Measurements from ENCODE around the gene ADIRF.
A peak's percentile ranks its signal among the peaks of the same experiment; 100 is the strongest.
"Not testable (repeated sequence)": the region's sequence is repeated elsewhere in the genome, so short reads cannot be mapped to it uniquely, and the experiment has no call there.

The ADIRF gene

DNA sequence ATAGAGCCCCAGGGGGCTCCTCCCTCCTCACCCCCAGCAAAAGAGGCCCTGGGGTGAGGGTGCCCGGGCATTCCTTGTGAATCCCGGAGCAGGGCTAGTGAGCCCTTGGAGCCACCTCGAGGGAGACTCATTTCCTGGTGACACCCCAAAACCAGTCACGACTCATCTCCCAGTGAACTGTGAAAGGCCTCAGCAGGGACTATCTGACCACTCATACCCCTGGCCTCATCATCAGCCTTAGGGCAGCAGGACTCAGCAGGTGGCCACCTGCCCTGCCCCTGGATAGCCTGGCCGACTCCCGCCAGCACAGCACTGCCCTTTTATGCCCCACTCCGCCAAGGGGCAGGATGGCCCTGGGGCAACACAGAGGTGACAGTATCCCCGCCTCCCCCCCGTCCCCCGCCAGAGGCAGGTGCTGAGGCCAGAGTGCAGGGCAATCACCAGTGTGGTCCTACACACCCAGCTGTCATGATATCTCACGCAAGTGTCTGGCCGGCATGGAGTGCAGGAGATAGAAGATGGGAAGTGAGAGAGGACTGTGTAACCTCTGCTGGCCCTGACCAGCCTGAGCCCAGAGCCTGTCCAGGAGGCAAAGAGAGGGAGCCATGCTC is 6.7 kb upstream of the ADIRF start:
- DNase-seq, result no peak

GRCh38 chr10:86962136-86962980 is 5.9 kb upstream of the ADIRF start:
- no peak for DNase-seq

GRCh38 chr10:86962981-86963310 is 5.3 kb upstream of the ADIRF start:
- DNase-seq, result no peak

GRCh38 chr10:86963341-86963919 is 4.9 kb upstream of the ADIRF start:
- no peak for DNase-seq

DNA sequence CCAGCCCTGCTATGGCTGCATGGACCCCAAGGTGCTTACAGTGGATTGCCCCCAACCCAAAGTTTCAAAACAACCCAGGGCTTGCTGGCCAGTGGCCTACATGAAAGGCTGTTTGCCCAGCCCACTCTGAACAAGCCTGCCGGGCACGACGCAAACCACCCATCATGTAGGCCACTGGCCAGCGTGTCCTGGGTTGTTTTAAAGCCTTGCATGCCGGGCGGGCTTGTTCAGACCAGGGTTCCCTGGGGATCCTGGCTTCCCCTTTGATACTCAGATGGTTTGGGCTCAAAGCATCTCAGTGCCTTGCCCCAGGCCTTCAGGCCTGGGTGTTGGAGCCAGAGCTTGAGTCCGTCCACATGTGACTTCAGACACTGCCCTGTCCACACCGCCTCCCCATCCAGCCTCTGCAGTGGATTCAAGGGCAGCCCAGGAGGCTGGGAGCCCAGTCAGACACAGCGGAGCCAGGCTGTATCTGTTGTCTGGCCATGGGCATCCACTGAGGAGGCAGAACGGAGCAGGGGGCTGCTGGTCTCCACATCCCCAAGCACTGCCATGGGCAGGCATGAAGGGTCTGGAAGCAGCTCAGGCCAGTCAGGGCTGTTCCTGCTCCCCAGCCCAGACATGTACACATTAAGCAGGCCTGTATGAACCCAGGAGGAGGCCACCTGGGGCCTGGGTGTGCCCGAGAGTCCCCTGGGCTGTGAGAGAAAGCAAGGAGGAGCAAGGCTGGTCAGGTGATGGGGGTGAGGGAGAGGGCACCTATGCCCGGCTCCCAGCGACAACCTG is 4.0 kb upstream of the ADIRF start:
- no peak for DNase-seq

- no peak for DNase-seq
Measured at GRCh38 chr10:86964847-86965190, 3.5 kb upstream of the ADIRF start.

DNA sequence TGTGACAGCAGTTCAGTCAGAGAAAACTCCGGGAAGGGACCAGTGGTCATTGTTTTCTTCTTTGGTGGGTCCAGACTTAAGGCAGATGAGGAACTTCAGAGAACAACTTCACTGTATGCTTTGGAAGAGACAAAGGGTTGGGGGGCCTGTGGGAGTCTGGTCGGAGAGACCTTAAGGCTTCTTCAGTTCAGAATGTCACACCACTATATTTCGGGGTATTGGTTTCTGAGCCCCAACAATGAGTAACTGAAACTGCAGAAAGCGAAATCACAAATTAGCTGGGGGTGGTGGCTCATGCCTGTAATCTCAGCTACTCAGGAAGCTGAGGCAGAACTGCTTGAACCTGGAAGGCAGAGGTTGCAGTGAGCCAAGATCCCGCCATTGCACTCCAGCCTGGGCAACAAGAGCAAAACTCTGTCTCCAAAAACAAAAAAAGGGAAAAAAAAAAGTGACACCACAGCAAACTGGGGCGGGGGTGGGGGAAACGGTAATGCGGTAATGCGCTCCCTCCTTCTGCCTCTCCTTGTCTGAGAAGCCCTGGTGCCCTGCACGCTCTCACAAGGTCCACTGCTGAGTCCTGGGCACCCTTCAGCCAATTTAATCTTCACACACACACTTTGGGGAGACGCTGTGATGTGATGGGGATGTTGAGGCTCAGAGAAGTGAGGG is 2.2 kb upstream of the ADIRF start:
- DNase-seq, result no peak

DNA sequence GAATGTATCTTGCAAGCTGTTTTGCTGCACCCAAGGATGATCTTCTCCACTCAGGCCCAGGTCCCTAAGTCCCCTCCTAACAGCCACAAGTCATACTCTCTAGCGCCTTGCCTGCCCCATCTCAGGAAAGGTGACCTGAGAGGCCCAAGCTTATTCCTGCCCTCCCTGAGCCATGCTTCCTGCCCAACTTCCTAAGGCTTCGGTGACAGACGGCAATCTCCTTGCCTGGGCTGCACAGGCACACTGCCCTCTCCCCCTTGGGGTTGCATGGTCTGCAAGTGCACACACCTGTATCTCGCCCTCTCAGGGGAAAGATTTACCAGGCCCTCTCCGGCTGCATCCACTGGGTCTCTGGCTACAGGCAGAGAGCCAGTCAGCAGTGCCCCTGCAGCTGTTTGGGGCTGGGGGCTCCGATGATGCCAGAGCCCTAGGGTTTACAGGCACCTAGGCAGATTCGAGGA is 771 bp upstream of the ADIRF start:
- DNase-seq, result no peak

DNA sequence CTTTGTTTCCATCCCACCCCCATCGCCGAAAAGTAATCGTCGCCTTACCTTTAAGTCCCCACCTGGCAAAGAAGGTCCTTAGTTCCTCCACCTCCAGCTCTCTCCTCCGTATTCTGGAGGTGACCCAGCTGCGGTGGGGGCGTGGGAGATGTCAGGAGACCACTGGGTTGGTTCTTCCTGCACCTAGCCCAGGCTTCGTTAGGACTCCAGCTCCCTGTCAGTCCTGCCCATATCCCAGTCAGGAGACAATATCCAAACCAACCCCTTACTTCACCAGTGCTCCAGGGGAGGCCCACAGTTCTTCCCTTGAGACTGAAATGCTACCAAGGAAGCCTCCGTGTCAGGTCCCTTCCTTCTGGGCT is 693 bp downstream of the ADIRF start:
- no peak for DNase-seq

DNA sequence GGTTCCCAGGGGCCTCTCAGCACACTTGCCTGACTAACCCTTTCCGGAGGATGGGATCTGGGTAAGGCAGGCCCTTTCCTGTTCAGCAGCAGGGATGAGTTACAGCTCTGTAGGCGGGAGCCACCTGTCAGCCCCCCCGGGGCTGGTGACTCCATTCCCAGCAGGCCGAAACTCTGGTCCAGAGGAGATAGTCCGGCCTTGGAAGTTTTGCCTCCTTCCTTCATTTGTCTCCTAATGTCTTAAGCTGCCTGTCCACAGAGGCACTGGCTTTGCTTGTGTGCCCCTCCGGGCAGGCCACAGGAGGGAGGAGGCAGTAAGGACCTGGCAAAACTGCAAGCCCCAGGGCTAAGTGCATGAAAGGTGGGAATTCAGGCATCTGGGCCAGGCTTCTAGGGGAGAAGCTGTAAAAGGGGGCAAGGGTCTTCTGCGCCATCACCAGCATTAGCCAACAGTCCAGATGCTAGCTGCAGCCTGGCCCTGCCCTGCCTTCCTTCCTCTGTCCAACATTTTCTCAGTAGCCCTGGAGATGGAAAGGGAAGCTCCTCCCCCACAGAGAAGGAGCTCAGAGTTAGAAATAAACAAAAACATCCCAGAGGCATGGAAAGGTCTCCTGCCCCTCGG is 1.2 kb downstream of the ADIRF start:
- DNase-seq, result no peak

DNA sequence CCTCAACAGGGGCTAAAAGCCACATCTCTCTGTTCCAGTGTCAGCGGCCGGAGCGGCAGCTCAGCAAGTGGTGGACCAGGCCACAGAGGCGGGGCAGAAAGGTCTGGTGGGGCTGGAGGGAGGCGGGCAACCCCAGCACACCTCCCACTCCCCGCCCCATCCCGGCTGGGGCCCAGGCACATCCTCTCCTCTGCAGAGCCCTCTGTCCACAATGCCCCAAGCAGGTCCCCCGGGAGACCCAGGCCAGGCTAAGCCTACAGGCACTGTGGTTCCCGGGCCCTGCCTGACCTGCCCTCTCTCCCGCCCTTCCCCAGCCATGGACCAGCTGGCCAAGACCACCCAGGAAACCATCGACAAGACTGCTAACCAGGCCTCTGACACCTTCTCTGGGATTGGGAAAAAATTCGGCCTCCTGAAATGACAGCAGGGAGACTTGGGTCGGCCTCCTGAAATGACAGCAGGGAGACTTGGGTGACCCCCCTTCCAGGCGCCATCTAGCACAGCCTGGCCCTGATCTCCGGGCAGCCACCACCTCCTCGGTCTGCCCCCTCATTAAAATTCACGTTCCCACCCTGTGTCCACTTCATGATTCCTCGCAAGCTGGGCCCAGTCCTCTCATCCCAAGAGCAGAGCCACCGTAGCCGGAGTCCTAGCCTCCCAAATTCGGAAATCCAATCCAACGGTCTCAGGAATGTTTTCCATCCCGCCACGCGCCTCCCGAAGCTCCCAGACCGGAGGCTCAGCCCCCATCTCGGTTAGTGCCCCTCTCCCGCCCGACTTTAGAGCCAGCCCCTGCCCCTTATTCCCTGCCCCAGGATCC is 2.1 kb downstream of the ADIRF start:
- no peak for DNase-seq

GRCh38 chr10:86970982-86971231 is 2.6 kb downstream of the ADIRF start:
- no peak for DNase-seq

DNA sequence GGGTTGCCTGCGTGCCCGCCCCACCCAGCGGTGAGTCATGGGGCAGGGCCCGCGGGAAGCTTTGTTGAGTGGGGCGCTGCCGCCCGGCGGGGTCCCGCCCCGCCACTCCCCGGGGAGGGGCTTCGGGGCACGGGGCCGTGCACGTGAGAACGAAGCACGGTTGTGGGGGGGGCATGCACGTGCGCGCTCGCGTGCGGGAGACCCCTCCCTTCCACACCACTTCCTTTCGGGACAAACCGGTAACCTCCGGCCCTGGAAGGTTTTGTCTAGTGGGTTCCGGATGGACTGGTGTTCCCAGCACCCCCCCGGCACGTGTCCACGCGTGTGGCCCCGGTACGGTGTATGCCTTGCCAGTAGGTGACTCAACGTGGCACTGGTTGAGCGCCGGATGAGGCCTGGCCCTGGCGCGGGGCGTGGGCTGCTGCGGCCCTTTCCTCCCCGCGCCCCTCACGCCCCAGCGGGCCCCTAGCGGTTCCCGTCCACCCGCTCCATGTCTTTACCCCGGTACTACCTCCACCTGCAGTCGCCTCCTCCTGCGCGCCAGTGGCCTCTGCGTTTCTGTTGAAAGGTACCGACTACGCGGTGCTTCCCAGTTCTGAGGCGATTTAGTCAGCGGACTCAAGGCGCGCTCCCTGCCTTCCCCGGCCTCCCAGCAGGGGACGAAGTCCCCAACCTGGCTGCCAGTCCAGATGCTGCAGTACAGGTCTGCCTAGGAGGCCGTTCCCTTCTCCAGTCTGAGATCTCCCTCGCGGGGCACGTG is 3.1 kb downstream of the ADIRF start:
- DNase-seq, result peak; percentile 23

DNA sequence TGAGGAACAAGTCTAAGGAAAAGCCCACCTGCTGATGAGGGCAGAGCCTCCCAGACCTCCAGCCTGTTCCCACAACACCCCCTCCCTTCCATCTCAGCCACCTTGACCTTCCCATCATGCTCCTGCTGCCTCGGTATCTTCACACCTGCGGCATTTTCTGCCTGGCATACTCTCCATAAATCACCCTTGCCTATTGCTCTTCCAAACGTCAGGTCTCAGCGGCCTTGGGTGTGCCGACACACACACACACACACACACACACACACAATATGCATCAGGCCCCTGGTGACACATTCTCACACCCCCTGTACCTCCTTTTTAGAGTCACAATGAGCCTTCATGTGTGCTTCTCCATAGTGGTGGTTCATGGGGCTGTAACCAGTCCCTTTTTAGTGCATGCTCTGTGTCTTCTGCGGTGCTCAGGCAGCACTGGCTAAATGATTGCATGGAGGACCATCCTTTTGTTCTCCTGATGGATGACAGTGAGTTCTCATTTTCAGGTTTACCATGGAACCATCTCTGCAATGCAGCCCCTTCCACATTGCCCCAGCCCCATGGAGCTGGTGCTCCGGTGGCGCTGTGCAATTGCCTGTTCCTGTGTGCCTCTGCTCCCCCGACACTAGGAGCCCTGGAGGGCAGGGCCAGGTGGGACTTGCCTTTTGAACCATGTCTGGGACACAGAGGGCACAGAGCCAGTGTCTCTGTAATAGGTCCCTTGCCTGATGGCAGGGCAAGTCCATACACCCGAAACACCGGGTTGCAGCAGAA is 4.5 kb downstream of the ADIRF start:
- no peak for DNase-seq

- DNase-seq, result no peak
Measured at GRCh38 chr10:86974484-86974883, 6.2 kb downstream of the ADIRF start.

GRCh38 chr10:86976362-86977056 is 8.2 kb downstream of the ADIRF start:
- DNase-seq, result no peak

DNA sequence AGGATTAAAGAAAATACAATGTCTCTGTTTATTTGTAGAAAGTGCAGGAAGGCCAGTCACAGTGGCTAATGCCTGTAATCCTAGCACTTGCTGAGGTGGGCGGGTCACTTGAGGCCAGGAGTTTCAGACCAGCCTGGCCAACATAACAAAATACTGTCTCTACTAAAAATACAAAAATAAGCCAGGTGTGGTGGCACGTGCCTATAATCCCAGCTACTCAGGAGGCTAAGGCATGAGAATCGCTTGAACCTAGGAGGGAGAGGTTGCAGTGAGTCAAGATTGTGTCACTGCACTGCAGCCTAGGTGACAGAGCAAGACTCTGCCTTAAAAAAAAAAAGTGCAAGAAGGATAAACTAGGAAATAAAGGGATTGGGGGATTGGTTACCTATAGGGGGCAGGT is 10.2 kb downstream of the ADIRF start:
- not testable (repeated sequence) for DNase-seq

GRCh38 chr10:86979296-86979818 is 11.1 kb downstream of the ADIRF start:
- DNase-seq, result no peak

DNA sequence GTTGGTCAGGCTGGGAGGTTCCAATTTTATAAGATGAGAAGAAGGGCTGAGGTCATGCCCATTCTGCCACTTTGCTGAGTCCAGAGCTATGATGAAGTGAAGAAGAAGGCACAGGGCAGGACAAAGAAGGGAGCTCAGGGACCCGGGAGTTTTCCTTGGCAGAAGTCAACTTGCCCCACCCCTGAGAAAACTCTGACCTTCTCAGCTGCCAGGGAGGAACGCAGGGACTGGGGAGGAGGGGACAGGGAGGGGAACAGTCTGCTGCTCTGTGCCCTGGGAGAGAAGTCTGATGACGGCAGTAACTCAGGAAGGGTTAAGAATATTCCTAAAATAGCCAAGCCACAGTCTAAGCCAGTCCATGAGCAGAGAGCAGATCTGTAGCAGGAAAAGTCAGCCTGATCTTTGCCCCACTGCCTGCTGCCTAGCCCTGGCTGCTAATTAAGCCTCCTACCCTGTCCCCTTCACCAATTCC is 11.7 kb downstream of the ADIRF start:
- DNase-seq, result no peak
